Stimulated activated CD8-positive, alpha-beta memory T cell treated with anti-CD3 and anti-CD28 coated beads, Interleukin-4, amount 100 ng/mL, for 1 hour (primary cell): ENCODE results near the gene PPP4R3A.
"Not testable (repeated sequence)": the region's sequence is repeated elsewhere in the genome, so short reads cannot be mapped to it uniquely, and the experiment has no call there.

Experiments
- DNase-seq, 2 donors: peaks; one replicate each; pipeline ENCODE4 v3.0.0-alpha.2; 2020; ENCODE audit warnings: low read depth in 2 of 2, low spot score in 1 of 2

Gene PPP4R3A

GRCh38 chr14:91439345-91439744 is 70.8 kb downstream of the PPP4R3A start:
- DNase-seq = no peak

- no peak for DNase-seq
Measured at GRCh38 chr14:91438845-91439244, 71.3 kb downstream of the PPP4R3A start.

- not testable (repeated sequence) for DNase-seq
Measured at GRCh38 chr14:91436266-91436665, 73.8 kb downstream of the PPP4R3A start.

GRCh38 chr14:91429385-91429784 is 80.7 kb downstream of the PPP4R3A start:
- no peak for DNase-seq

GRCh38 chr14:91428931-91429330 is 81.2 kb downstream of the PPP4R3A start:
- DNase-seq = not testable (repeated sequence)

GRCh38 chr14:91425531-91425944 is 84.6 kb downstream of the PPP4R3A start:
- DNase-seq = not testable (repeated sequence)

GRCh38 chr14:91424813-91425530 is 85.1 kb downstream of the PPP4R3A start:
- no peak for DNase-seq

- DNase-seq = no peak
Measured at GRCh38 chr14:91420686-91421085, 89.4 kb downstream of the PPP4R3A start.

DNA sequence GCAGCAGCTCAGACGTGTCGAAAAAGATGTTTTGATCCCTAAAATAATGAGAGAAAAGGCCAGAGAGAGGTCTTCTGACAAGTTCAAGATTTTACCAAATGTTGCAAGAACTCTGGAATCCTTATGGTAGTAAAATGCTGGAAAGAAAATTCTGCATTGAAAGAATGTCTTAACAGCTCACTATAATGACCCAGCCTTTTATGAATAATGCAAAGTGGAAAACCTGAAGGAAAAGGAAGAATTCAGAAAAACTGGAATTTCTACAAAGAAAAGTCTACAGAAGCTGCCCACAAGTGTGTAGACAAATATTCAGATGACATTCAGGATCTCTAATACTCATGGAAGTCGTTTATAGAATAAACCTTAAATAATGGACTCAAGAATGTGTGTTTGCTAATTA is 90.7 kb downstream of the PPP4R3A start:
- no peak for DNase-seq

- DNase-seq = no peak
Measured at GRCh38 chr14:91419044-91419397, 91.1 kb downstream of the PPP4R3A start.

DNA sequence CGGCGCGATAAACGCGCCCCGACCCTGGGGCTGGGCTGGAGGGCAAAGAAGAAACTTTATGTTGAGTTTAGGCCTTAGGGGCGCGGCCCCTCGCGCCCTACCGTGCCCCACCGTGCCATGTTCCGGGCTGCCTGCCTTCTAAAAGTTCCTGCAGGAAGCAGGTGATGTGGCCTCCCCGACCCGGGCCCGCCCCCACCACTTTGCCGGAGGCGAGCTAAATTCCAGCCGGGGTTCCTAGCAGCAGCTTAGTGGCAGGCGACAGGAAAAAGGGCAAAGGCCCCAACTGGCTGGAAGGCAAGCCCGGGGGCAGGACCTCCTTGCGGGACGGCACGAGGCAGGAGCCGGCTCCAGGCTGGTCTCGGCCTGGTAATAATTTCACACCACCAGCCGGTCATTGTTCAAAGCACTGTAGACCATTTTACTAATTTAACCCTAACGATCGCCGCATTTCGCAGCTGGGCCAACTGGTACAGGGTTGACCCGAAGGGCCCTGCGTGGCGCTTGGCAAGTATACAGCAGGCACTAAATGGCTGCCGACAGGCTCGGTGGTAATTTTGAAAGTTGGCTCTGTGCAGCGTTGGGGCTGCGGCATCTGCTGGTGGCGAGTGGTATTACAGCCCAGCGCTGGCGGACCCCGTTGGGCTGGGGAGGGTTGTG is 91.6 kb downstream of the PPP4R3A start:
- peak; percentile 71 for DNase-seq

GRCh38 chr14:91417983-91418386 is 92.1 kb downstream of the PPP4R3A start:
- DNase-seq = no peak

DNA sequence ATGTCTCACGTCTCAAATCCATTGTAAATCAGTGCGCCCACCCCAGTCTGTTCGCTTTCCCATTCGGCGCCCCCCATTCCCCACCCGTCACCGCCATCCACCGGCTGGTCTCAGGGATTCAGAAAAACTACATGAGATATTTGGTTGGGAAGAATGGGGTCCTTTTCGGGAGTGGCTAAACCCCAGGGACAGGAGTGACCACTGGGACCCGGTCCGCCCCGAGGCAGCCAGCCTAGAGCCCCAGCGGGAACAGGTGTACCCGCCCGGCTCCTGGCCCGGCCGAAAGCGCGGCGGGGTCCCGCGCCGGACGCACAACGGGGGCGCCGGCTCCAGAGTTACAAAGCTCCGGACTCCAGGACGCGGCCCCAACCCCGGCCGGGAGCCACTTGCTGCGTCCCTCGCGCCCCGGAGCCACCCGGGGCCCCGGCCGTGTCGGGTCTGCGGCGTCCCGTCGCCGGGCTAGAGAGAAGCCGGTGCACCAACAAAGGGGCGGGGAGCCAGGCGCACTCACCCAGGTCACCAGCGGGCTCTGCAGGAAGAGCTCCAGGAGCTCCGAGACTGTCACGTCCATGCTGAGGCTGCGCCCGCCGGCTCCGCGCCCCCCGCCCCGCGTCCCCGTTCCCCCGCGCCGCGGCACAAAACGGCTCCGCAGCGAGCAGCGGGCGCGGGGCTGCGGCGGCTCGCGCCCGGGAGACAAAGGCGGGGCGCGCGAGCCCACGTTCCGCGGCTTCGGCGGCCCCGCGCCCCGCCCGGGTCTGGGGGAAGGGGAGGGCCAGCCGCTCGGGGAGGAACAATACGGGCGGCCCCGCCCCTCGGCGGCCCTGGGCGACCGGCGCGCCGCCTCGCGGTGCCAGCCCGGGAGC is 92.8 kb downstream of the PPP4R3A start, which contains the start of gene CCDC88C:
Gene CCDC88C (minus strand): TSS at position 701 of the 863 bp plus-strand sequence. CDS start 130 bp downstream, at position 571.
- DNase-seq = peak in 1 of 2 donors; percentile 61

- no peak for DNase-seq
Measured at GRCh38 chr14:91416744-91417119, 93.4 kb downstream of the PPP4R3A start.

- no peak for DNase-seq
Measured at GRCh38 chr14:91415794-91416743, 94.0 kb downstream of the PPP4R3A start.

- no peak for DNase-seq
Measured at GRCh38 chr14:91414475-91414833, 95.7 kb downstream of the PPP4R3A start.

DNA sequence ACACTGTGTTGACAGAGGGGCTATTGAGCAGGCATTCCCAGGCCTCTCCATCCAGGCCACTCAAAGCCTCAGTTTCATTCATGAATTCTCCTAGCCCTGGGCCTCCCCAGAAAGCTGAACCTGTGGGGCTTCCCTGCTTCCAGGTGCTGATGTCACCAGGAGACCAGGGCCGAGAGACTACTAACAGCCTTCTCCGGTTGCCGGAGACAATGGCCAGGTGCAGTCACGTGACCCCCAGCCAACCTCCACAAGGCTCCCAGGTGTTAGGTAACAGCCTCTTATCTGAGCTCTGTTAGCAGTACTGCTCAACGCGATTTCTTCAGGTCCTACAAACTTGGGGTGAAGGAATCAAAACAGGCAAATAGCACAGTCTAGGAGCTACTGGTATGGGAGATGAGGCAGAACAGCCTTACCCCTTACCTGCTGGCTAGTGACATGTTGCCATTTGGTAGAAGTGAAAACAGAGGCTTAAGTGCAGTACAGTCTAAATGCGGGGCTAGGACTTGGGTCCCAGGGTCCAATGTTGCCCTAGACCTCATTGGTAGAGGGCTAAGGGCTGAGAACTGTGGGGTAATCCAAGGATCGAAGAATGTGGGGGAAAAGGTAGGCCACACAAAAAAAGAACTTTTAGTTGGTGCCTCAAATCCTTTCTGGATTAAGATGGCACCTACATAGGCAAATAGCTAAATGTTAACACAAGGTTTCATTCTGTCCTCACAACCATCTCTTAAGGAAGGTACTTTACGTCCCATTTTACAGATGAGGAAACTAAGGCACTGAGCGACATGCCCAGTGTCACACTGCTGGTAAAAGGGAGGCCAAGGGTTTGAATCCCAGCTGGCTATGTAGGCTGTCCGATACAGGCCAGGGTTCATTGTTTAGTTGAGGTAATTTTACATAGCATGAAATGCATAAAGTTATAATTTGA is 96.3 kb downstream of the PPP4R3A start:
- DNase-seq = no peak

DNA sequence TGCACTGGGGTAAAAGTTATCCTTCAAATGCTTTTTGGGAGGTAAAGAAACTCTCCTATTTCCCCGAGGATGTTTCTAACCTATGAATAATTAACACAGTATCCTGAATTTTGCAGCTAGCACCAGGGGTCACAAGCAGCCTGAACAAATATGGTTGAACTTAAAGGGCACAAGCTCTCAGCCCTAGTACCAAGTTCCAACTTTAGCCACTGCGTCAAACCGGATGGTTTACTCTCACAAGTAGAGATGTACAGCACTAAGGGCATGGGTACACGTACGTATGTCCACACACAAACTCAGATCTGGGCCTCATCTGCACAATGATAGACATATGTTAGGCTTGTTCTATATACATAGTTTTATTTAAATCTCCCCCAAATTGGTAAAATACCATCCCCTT is 97.2 kb downstream of the PPP4R3A start:
- DNase-seq = no peak

DNA sequence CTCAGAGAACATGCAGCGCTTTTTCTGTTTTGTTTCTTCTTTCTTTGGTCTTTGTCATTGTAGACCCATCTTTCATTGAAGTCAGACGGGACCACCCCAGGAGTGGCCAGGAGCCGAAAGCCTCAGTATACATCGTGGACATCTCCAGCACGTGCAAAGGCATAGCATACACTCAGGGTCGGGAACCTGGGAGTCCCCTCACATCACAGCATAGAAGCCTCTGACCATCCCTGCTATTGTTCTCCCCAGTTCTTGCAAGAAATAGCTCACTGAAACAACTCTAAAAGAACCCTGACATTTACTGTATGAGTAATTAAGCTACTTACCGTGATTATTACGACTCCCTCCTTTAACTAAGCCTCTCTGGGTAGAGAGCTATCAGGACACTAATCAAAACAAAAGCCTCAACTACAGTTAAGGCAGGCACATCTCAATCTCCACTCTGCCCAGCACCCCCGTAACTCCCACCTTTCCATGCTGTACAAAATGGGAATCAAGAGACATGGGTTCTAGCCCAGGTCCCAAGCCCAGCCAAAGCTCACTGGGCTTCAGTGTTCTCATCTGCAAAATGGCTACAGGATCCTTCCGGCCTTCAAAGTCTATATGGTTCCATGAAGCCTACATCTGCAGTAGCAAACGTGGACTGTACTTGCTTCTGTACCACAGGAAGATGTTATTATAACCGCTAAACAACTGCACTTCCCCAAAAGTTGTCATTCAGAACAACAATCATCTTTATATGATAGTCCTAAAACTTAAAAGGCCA is 99.2 kb downstream of the PPP4R3A start:
- no peak for DNase-seq
